Activated CD8-positive, alpha-beta memory T cell treated with anti-CD3 and anti-CD28 coated beads, Interleukin-2, amount 50 U/mL, for 48 hours (primary cell): ENCODE measurements around the gene CASTOR2.
"Not testable (repeated sequence)": the region's sequence is repeated elsewhere in the genome, so short reads cannot be mapped to it uniquely, and the experiment has no call there.

ENCODE experiments used
- DNase-seq: peaks from one replicate; pipeline ENCODE4 v3.0.0-alpha.2; 2020

Gene CASTOR2

GRCh38 chr7:74996361-74996760, 31.9 kb downstream of the CASTOR2 start:
- DNase-seq: not testable (repeated sequence)

- not testable (repeated sequence) for DNase-seq
Measured at GRCh38 chr7:74997811-74998210, 33.3 kb downstream of the CASTOR2 start.

- DNase-seq: not testable (repeated sequence)
Measured at GRCh38 chr7:75001356-75001755, 36.9 kb downstream of the CASTOR2 start.

- no peak for DNase-seq
Measured at GRCh38 chr7:75010036-75010435, 45.5 kb downstream of the CASTOR2 start.

GRCh38 chr7:75017832-75018231, 53.3 kb downstream of the CASTOR2 start:
- no peak for DNase-seq

- no peak for DNase-seq
Measured at GRCh38 chr7:75018570-75019364, 54.3 kb downstream of the CASTOR2 start.

- DNase-seq: no peak
Measured at GRCh38 chr7:75019800-75020199, 55.3 kb downstream of the CASTOR2 start.

GRCh38 chr7:75024922-75025321, 60.4 kb downstream of the CASTOR2 start:
- DNase-seq: no peak

- DNase-seq: no peak
Measured at GRCh38 chr7:75028299-75028698, 63.8 kb downstream of the CASTOR2 start.

GRCh38 chr7:75033064-75033463, 68.6 kb downstream of the CASTOR2 start:
- no peak for DNase-seq

- no peak for DNase-seq
Measured at GRCh38 chr7:75033826-75034225, 69.3 kb downstream of the CASTOR2 start.

GRCh38 chr7:75038508-75038907, 74.0 kb downstream of the CASTOR2 start:
- no peak for DNase-seq

GRCh38 chr7:75039166-75039565, 74.7 kb downstream of the CASTOR2 start:
- no peak for DNase-seq

GRCh38 chr7:75039709-75040108, 75.2 kb downstream of the CASTOR2 start:
- no peak for DNase-seq

- no peak for DNase-seq
Measured at GRCh38 chr7:75040512-75040911, 76.0 kb downstream of the CASTOR2 start.

- no peak for DNase-seq
Measured at GRCh38 chr7:75042286-75042685, 77.8 kb downstream of the CASTOR2 start.

- no peak for DNase-seq
Measured at GRCh38 chr7:75042831-75043703, 78.6 kb downstream of the CASTOR2 start.

- no peak for DNase-seq
Measured at GRCh38 chr7:75045881-75046280, 81.4 kb downstream of the CASTOR2 start.

GRCh38 chr7:75048435-75049379, 84.2 kb downstream of the CASTOR2 start:
- DNase-seq: no peak

- DNase-seq: no peak
Measured at GRCh38 chr7:75049817-75050216, 85.3 kb downstream of the CASTOR2 start.

- DNase-seq: no peak
Measured at GRCh38 chr7:75050501-75050900, 86.0 kb downstream of the CASTOR2 start.

- no peak for DNase-seq
Measured at GRCh38 chr7:75054744-75055143, 90.2 kb downstream of the CASTOR2 start.

GRCh38 chr7:75055155-75055554, 90.7 kb downstream of the CASTOR2 start:
- DNase-seq: no peak
